Adrenal gland (tissue), 12 donors: ENCODE measurements around the gene ENOX1. TPM values are rescaled to one million over a fixed set of nuclear protein-coding genes. Genes with fewer than 3 reads are reported as not detected.
A peak's percentile ranks its signal among the peaks of the same experiment; 100 is the strongest.

Experiments
- DNase-seq, 7 donors: peaks; one replicate each; pipeline ENCODE4 v3.0.0-alpha.2; 2019 to 2020
- H3K27ac ChIP-seq, 5 donors: fragments of 200-600 bp; sonication (generic) in 4 of 5; 1 replicate in 3 of 5; 2 replicates in 2 of 5; pipeline versions ENCODE4 v1.5.1 to v1.8.0; 2016 to 2020; ENCODE audit warnings: mild to moderate bottlenecking in 1 of 5
- H3K27me3 ChIP-seq: fragments of 200-600 bp; 2 replicates; pipeline ENCODE4 v1.8.0; 2021
- H3K36me3 ChIP-seq, 2 donors: fragments of 200-600 bp; replicated peaks in 1 of 2; 1 replicate in 1 of 2; 2 replicates in 1 of 2; pipeline versions ENCODE4 v1.5.1 to v1.8.0; 2018 to 2022
- H3K4me1 ChIP-seq, 2 donors: fragments of 200-600 bp; replicated peaks in 1 of 2; 1 replicate in 1 of 2; 2 replicates in 1 of 2; pipeline versions ENCODE4 v1.5.1 to v1.8.0; 2018 to 2021
- H3K4me3 ChIP-seq, 4 donors: fragments of 200-600 bp; sonication (generic) in 3 of 4; one replicate each; pipeline ENCODE4 v1.5.1; 2016 to 2018
- H3K9me3 ChIP-seq, 3 donors: fragments of 200-600 bp; sonication (generic) in 1 of 3; replicated peaks in 1 of 3; 1 replicate in 2 of 3; 2 replicates in 1 of 3; pipeline versions ENCODE4 v1.5.1 to v1.8.0; 2016 to 2021
- CTCF ChIP-seq, 6 experiments: fragments of 450-650 bp in 4 of 6; fragments of 200-600 bp in 2 of 6; sonication (generic) in 1 of 6; IDR thresholded peaks; 1 replicate in 5 of 6; 2 replicates in 1 of 6; pipeline versions ENCODE4 v1.5.1 to v1.8.0; 2016 to 2021; ENCODE audit warnings: antibody characterized with exemption in 6 of 6, mild to moderate bottlenecking in 2 of 6, moderate library complexity in 1 of 6
- POLR2A ChIP-seq, 2 donors: fragments of 450-650 bp; IDR thresholded peaks; one replicate each; pipeline ENCODE4 v1.6.1; 2017; ENCODE audit warnings: antibody characterized with exemption in 2 of 2, mild to moderate bottlenecking in 2 of 2, moderate library complexity in 1 of 2
- whole genome bisulfite sequencing, 4 donors: extraction: QIAGEN DNeasy Blood & Tissue Kit in 2 of 4; methylation state at CpG; one replicate each; pipeline versions ENCODE4 v1.1.5 to v1.1.7; 2013 to 2017; 5-methylcytosine and 5-hydroxymethylcytosine counted together
- intact Hi-C, 2 donors: fragments of 100-400 bp; cut with DNase I; formaldehyde crosslinking; loops; one replicate each; pipeline versions ENCODE4 v1.14.1 to v1.15.0; 2022 to 2023
- polyA plus RNA-seq, 3 donors: library from polyadenylated mRNA; stranded (reverse); fragments of 200-250 nt in 2 of 3; fragments of 350-450 nt in 1 of 3; fragmentation: Illumina TruSeq in 1 of 3; extraction: RNeasy Lipid Tissue Mini Kit (QIAGEN cat#74804) in 1 of 3; gene quantifications; one replicate each; pipeline ENCODE4 v1.2.3, GENCODE V29; 2013 to 2014
- total RNA-seq, 9 donors: library from RNA; depleted of rRNA in 4 of 9; stranded (reverse); fragments of >200 nt in 4 of 9; fragments of 120-200 nt in 1 of 9; fragmentation: NEBNext Ultra II Directional in 1 of 9; extraction: Animal tissue kit (Norgen Biotek cat#: 25700) in 1 of 9; gene quantifications; one replicate each; pipeline versions ENCODE4 v1.1.0 to v1.2.4, GENCODE V29; 2013 to 2023
- donor health status: healthy with polysubstance abuse.
- donor health status: Bipolar disorder and iron deficiency.
- donor health status: DM: yes; HTN: yes; CAD: no.
- donor health status: DM: no; HTN: no; CAD: no.
- donor health status: DM: no; HTN: no; CAD: no.
- donor health status: DM: yes; HTN: yes; CAD: no.

ENOX1 gene
- total and polyA plus RNA-seq, 12 donors: 0.25 to 5.8 (median 1.6) TPM

GRCh38 chr13:43596006-43596405 lies 190.8 kb downstream of the ENOX1 start:
- no peaks in the 10 kb centered on the region for H3K9me3 ChIP-seq
- no peak overlapping the region for H3K4me3 ChIP-seq
- peak overlapping the region in 1 of 5 donors; percentile 8 for H3K27ac ChIP-seq
- no peak for DNase-seq
- TF ChIP-seq POLR2A (IDR thresholded peaks at IDR 0.05) (no peak), CTCF (IDR thresholded peaks at IDR 0.05) (no peak)
- intact Hi-C loops: no loop called here
- WGBS, 4 donors: 86 to 92% (median 89%) methylated on average over 2 of the region's 2 CpGs
- H3K4me1 ChIP-seq: no peaks in the 10 kb centered on the region
- no peaks in the 10 kb centered on the region for H3K27me3 ChIP-seq
- no peaks in the 10 kb centered on the region for H3K36me3 ChIP-seq

GRCh38 chr13:43587376-43587775 lies 199.4 kb downstream of the ENOX1 start:
- H3K36me3 ChIP-seq: no peaks in the 10 kb centered on the region
- no peak overlapping the region for H3K4me3 ChIP-seq
- H3K4me1 ChIP-seq: no peaks in the 10 kb centered on the region
- no peak for DNase-seq
- intact Hi-C loops: no loop called here
- H3K27ac ChIP-seq: no peak overlapping the region
- no peak for TF ChIP-seq POLR2A (IDR thresholded peaks at IDR 0.05)
- no peak for TF ChIP-seq CTCF (IDR thresholded peaks at IDR 0.05)
- no peaks in the 10 kb centered on the region for H3K9me3 ChIP-seq
- no peaks in the 10 kb centered on the region for H3K27me3 ChIP-seq

- TF ChIP-seq CTCF (IDR thresholded peaks at IDR 0.05): no peak
- TF ChIP-seq POLR2A (IDR thresholded peaks at IDR 0.05): no peak
- WGBS, 4 donors: 79 to 84% (median 81%) methylated on average over 3 of the region's 3 CpGs
Measured at GRCh38 chr13:43584751-43585150, 202.0 kb downstream of the ENOX1 start.

GRCh38 chr13:43583321-43583720 lies 203.5 kb downstream of the ENOX1 start:
- 66 to 80% (median 74%) methylated on average over 1 of the region's 1 CpG for WGBS, 4 donors
- no peaks in the 10 kb centered on the region for H3K27me3 ChIP-seq
- H3K4me3 ChIP-seq: no peak overlapping the region
- no peak for DNase-seq
- intact Hi-C loops: no loop called here
- H3K9me3 ChIP-seq: no peaks in the 10 kb centered on the region
- H3K27ac ChIP-seq: no peak overlapping the region
- TF ChIP-seq CTCF (IDR thresholded peaks at IDR 0.05) (no peak), POLR2A (IDR thresholded peaks at IDR 0.05) (no peak)
- no peaks in the 10 kb centered on the region for H3K36me3 ChIP-seq
- H3K4me1 ChIP-seq: no peaks in the 10 kb centered on the region

More at GRCh38 chr13:43584751-43585150, 202.0 kb downstream of the ENOX1 start:
- Histone ChIP-seq H3K27ac (no peak overlapping the region), H3K36me3 (no peaks in the 10 kb centered on the region), H3K4me1 (no peaks in the 10 kb centered on the region), H3K27me3 (no peaks in the 10 kb centered on the region), H3K4me3 (no peak overlapping the region), H3K9me3 (no peaks in the 10 kb centered on the region)
- no peak for DNase-seq
- intact Hi-C loops: no loop called here
